Spleen (tissue), 7 donors: Measurements from ENCODE around the gene CDR2L.

Experiments
- POLR2A ChIP-seq, 3 donors: fragments of 450-650 bp; IDR thresholded peaks; one replicate each; pipeline ENCODE4 v1.5.1; 2017; ENCODE audit warnings: antibody characterized with exemption in 3 of 3, mild to moderate bottlenecking in 1 of 3
- TF ChIP-seq, protein P1 (sequence below), 11 experiments: fragments of 200-600 bp in 7 of 11; fragments of 450-650 bp in 4 of 11; sonication (generic) in 4 of 11; IDR thresholded peaks in 8 of 11; conservative IDR thresholded peaks in 3 of 11; 1 replicate in 7 of 11; 2 replicates in 4 of 11; pipeline versions ENCODE4 v1.4.0 to v1.8.0; 2016 to 2021; ENCODE audit warnings: antibody characterized with exemption in 11 of 11, inconsistent platforms in 4 of 11, mild to moderate bottlenecking in 1 of 11
- donor health status: DM: no; HTN: no; CAD: no; lungs with moderate emphysema.
- donor health status: DM: no; HTN: no; CAD: no.
- donor health status: DM: no; HTN: no; CAD: no.

- TF ChIP-seq, protein P1, sequence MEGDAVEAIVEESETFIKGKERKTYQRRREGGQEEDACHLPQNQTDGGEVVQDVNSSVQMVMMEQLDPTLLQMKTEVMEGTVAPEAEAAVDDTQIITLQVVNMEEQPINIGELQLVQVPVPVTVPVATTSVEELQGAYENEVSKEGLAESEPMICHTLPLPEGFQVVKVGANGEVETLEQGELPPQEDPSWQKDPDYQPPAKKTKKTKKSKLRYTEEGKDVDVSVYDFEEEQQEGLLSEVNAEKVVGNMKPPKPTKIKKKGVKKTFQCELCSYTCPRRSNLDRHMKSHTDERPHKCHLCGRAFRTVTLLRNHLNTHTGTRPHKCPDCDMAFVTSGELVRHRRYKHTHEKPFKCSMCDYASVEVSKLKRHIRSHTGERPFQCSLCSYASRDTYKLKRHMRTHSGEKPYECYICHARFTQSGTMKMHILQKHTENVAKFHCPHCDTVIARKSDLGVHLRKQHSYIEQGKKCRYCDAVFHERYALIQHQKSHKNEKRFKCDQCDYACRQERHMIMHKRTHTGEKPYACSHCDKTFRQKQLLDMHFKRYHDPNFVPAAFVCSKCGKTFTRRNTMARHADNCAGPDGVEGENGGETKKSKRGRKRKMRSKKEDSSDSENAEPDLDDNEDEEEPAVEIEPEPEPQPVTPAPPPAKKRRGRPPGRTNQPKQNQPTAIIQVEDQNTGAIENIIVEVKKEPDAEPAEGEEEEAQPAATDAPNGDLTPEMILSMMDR (IDR thresholded peaks at IDR 0.05 in 8 of 11, conservative IDR thresholded peaks at IDR 0.05 in 3 of 11), result no peak
- no peak for TF ChIP-seq POLR2A (IDR thresholded peaks at IDR 0.05)
These were observed 20.9 kb downstream of the CDR2L start for GRCh38 chr17:75008373-75008772.
